HepG2 (cell line): ENCODE data around the gene VSIG10L. TPM values are rescaled to one million over a fixed set of nuclear protein-coding genes. Genes with fewer than 3 reads are reported as not detected.

Experiments used
- BHLHE40 ChIP-seq: IDR thresholded peaks from 2 replicates; pipeline ENCODE4 v1.6.1; 2011; ENCODE audit warnings: low read length, improper control_type of control experiment
- BORCS8-MEF2B ChIP-seq: sonication (generic); formaldehyde crosslinking; IDR thresholded peaks from 2 replicates; pipeline ENCODE4 v1.8.0; 2022; ENCODE audit warnings: mild to moderate bottlenecking, missing genetic modification reagents
- CREM ChIP-seq, 2 experiments: sonication (generic) in 1 of 2; formaldehyde crosslinking in 1 of 2; IDR thresholded peaks; 2 replicates each; pipeline versions ENCODE4 v1.4.0 to v1.6.1; 2016 to 2020; ENCODE audit warnings: antibody characterized with exemption in 1 of 2, mild to moderate bottlenecking in 1 of 2, missing genetic modification reagents in 1 of 2
- FOXJ3 ChIP-seq: sonication (generic); formaldehyde crosslinking; IDR thresholded peaks from 2 replicates; pipeline ENCODE4 v1.4.0; 2020; ENCODE audit warnings: missing genetic modification reagents, mild to moderate bottlenecking, borderline replicate concordance
- FOXP1 ChIP-seq, 2 experiments: fragments of 450-650 bp in 1 of 2; IDR thresholded peaks; 2 replicates each; pipeline ENCODE4 v1.6.1; 2017 to 2018; ENCODE audit warnings: antibody characterized with exemption in 1 of 2
- HNRNPK ChIP-seq: fragments of 200-400 bp; formaldehyde crosslinking; IDR thresholded peaks from 2 replicates; pipeline ENCODE4 v1.6.1; 2018; ENCODE audit warnings: low read length, low read depth, moderate library complexity, mild to moderate bottlenecking; ENCODE audit not compliant: poor library complexity, severe bottlenecking
- NFRKB ChIP-seq: fragments of 450-650 bp; IDR thresholded peaks from 2 replicates; pipeline ENCODE4 v1.6.1; 2017
- PBX3 ChIP-seq: sonication (generic); formaldehyde crosslinking; IDR thresholded peaks from 2 replicates; pipeline ENCODE4 v1.8.1; 2023; ENCODE audit warnings: missing genetic modification reagents, inconsistent platforms, borderline replicate concordance
- PHF8 ChIP-seq: sonication (generic); formaldehyde crosslinking; IDR thresholded peaks from 2 replicates; pipeline ENCODE4 v1.5.0; 2020; ENCODE audit warnings: missing genetic modification reagents
- SKI ChIP-seq: fragments of 450-650 bp; IDR thresholded peaks from one replicate; pipeline ENCODE4 v1.6.1; 2018; ENCODE audit warnings: mild to moderate bottlenecking; ENCODE audit not compliant: partially characterized antibody
- SNAPC2 ChIP-seq: sonication (generic); formaldehyde crosslinking; IDR thresholded peaks from 2 replicates; pipeline ENCODE4 v1.8.1; 2022; ENCODE audit warnings: mild to moderate bottlenecking, missing genetic modification reagents
- SOX13 ChIP-seq, 3 experiments: fragments of 450-650 bp in 1 of 3; sonication (generic) in 1 of 3; formaldehyde crosslinking in 1 of 3; IDR thresholded peaks in 2 of 3; conservative IDR thresholded peaks in 1 of 3; 2 replicates each; pipeline versions ENCODE4 v1.5.0 to v1.6.1; 2016 to 2020; ENCODE audit warnings: antibody characterized with exemption in 1 of 3, mild to moderate bottlenecking in 1 of 3, missing compliant biosample characterization in 1 of 3, missing genetic modification reagents in 1 of 3, moderate library complexity in 1 of 3
- SOX6 ChIP-seq, 2 experiments: fragments of 450-650 bp in 1 of 2; sonication (generic) in 1 of 2; formaldehyde crosslinking in 1 of 2; IDR thresholded peaks; 2 replicates each; pipeline versions ENCODE4 v1.4.0 to v1.6.1; 2017 to 2020; ENCODE audit warnings: antibody characterized with exemption in 1 of 2, mild to moderate bottlenecking in 1 of 2, missing genetic modification reagents in 1 of 2
- SUZ12 ChIP-seq: fragments of 150-350 bp; IDR thresholded peaks from 2 replicates; pipeline ENCODE4 v1.6.1; 2014; ENCODE audit warnings: low read depth, low read length
- TRIM24 ChIP-seq: sonication (generic); formaldehyde crosslinking; IDR thresholded peaks from 2 replicates; pipeline ENCODE4 v1.8.0; 2022; ENCODE audit warnings: mild to moderate bottlenecking, missing genetic modification reagents
- ZBTB7A ChIP-seq: sonication (generic); formaldehyde crosslinking; IDR thresholded peaks from 2 replicates; pipeline ENCODE4 v1.8.0; 2022; ENCODE audit warnings: mild to moderate bottlenecking, missing genetic modification reagents
- ZFP36 ChIP-seq: fragments of 150-350 bp; IDR thresholded peaks from 2 replicates; pipeline ENCODE4 v1.6.1; 2018; ENCODE audit warnings: borderline replicate concordance, low read length, low read depth; ENCODE audit not compliant: partially characterized antibody
- ZFP62 ChIP-seq: sonication (generic); formaldehyde crosslinking; IDR thresholded peaks from 2 replicates; pipeline ENCODE4 v1.4.0; 2020; ENCODE audit warnings: missing genetic modification reagents
- ZNF12 ChIP-seq: sonication (generic); formaldehyde crosslinking; IDR thresholded peaks from 2 replicates; pipeline ENCODE4 v1.5.0; 2020; ENCODE audit warnings: missing genetic modification reagents
- ZNF382 ChIP-seq: sonication (generic); formaldehyde crosslinking; IDR thresholded peaks from 2 replicates; pipeline ENCODE4 v1.5.0; 2020; ENCODE audit warnings: missing genetic modification reagents, mild to moderate bottlenecking, borderline replicate concordance
- ZNF407 ChIP-seq: sonication (generic); formaldehyde crosslinking; IDR thresholded peaks from one replicate; pipeline ENCODE4 v1.5.1; 2020; ENCODE audit warnings: mild to moderate bottlenecking, missing genetic modification reagents; ENCODE audit errors: not compliant biosample characterization
- ZNF558 ChIP-seq: sonication (generic); formaldehyde crosslinking; IDR thresholded peaks from 2 replicates; pipeline ENCODE4 v1.9.0; 2022; ENCODE audit warnings: mild to moderate bottlenecking, missing genetic modification reagents, borderline replicate concordance
- polyA plus RNA-seq, 8 experiments: library from polyadenylated mRNA; depleted of rRNA in 3 of 8; stranded (reverse) in 7 of 8; unstranded in 1 of 8; fragments of >200 nt; fragmentation: Illumina TruSeq in 4 of 8; extraction: Trizol in 4 of 8; gene quantifications; 2 replicates each; pipeline versions ENCODE4 v1.2.1 to v1.2.3, GENCODE V29; 2011 to 2016; ENCODE audit warnings: low read depth in 4 of 8, missing spikeins in 1 of 8, mixed read lengths in 1 of 8; ENCODE audit not compliant: insufficient read depth in 1 of 8
- total RNA-seq, 5 experiments: library from RNA; depleted of rRNA; stranded (reverse); fragments of >200 nt; fragmentation: Illumina TruSeq; extraction: Trizol; gene quantifications; 2 replicates each; pipeline ENCODE4 v1.2.3, GENCODE V29; 2016; ENCODE audit warnings: low read depth in 1 of 5

Gene VSIG10L
- total and polyA plus RNA-seq, 2 of the 13 experiments (the other 11 are each of a cell fraction or from before 2014, with no cell fraction given), result 2.7 to 8.5 TPM

- TF ChIP-seq ZNF407 (CRISPR knock-in tag) (no peak), TRIM24 (no peak), ZNF382 (CRISPR knock-in tag) (no peak), SUZ12 (no peak), BHLHE40 (peak; percentile 77), PBX3 (CRISPR knock-in tag) (0 out of 2 replicates have a peak, but pooled peaks have one; percentile 54), ZBTB7A (CRISPR knock-in tag) (no peak; the same call in none of the 2 replicates), SNAPC2 (no peak), SOX6 (IDR thresholded peaks at IDR 0.05) (no peak), SOX6 (CRISPR knock-in tag; IDR thresholded peaks at IDR 0.05) (peak; percentile 98), FOXJ3 (CRISPR knock-in tag) (peak; percentile 74; the same call in 1 of the 2 replicates), CREM (IDR thresholded peaks at IDR 0.05) (peak; percentile 89), CREM (CRISPR knock-in tag; IDR thresholded peaks at IDR 0.05) (no peak), BORCS8-MEF2B (no peak), HNRNPK (no peak), ZFP62 (CRISPR knock-in tag) (no peak), SKI (no peak), ZNF12 (CRISPR knock-in tag) (no peak), ZFP36 (no peak), NFRKB (no peak), ZNF558 (no peak), PHF8 (CRISPR knock-in tag) (no peak; the same call in 1 of the 2 replicates), FOXP1 (IDR thresholded peaks at IDR 0.05) (no peak), FOXP1 (CRISPR knock-in tag; IDR thresholded peaks at IDR 0.05) (peak; percentile 78), SOX13 (IDR thresholded peaks at IDR 0.05) (peak; percentile 94), SOX13 (CRISPR knock-in tag; conservative IDR thresholded peaks at IDR 0.05 in 1 of 2, IDR thresholded peaks at IDR 0.05 in 1 of 2) (peak in 1 of 2 experiments; percentile 98; a peak in 2 of 4 replicates)
Observed at GRCh38 chr19:51354742-51355148, 12.8 kb upstream of the VSIG10L start (continued).
